ENCODE results near the gene KIF5B.

DNA sequence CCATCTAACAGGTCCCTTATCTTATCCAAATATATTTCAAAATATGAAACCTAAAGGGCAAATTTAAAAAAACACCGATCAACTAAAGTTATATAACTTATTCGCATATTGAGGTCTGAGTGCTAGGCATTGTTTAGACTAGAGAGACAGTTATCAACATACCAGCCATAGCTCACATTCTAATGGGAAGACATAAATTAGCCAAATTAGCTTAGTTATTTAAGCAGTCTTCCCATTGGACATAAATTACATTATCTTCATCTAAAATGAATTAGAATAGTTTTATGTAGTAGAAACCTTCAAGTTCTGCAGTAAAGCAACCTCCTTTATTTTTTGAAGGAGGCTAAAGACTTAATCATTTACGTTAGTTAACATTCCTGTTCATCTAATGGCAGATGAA lies 17.4 kb downstream of the KIF5B start:
- TF ChIP-seq EZH2 (IDR thresholded peaks at IDR 0.05; ENCODE audit: low read length, unreplicated experiment) (no peak), EZH2phosphoT487 (IDR thresholded peaks at IDR 0.05; ENCODE audit: borderline replicate concordance, low read length) (no peak)
- TF ChIP-seq, protein P1, sequence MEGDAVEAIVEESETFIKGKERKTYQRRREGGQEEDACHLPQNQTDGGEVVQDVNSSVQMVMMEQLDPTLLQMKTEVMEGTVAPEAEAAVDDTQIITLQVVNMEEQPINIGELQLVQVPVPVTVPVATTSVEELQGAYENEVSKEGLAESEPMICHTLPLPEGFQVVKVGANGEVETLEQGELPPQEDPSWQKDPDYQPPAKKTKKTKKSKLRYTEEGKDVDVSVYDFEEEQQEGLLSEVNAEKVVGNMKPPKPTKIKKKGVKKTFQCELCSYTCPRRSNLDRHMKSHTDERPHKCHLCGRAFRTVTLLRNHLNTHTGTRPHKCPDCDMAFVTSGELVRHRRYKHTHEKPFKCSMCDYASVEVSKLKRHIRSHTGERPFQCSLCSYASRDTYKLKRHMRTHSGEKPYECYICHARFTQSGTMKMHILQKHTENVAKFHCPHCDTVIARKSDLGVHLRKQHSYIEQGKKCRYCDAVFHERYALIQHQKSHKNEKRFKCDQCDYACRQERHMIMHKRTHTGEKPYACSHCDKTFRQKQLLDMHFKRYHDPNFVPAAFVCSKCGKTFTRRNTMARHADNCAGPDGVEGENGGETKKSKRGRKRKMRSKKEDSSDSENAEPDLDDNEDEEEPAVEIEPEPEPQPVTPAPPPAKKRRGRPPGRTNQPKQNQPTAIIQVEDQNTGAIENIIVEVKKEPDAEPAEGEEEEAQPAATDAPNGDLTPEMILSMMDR (conservative IDR thresholded peaks at IDR 0.05; ENCODE audit: low read depth, low read length), result no peak

Data from PC-3 (cell line).